Endothelial cell of umbilical vein (primary cell): ENCODE data around the gene MYOF. TPM values are rescaled to one million over a fixed set of nuclear protein-coding genes. Genes with fewer than 3 reads are reported as not detected.

Source experiments
- BruUV-seq: library from RNA; stranded (reverse); fragments of 400-500 nt; replicated peaks from 2 replicates; lab custom pipeline; 2021; lab: Mats Ljungman, UMichigan
- CTCF ChIA-PET: fragments of 300-600, 350-600 bp; sonication (Branson Sonifier 250); formaldehyde crosslinking; loops from one replicate; lab custom pipeline; 2021; ENCODE audit warnings: antibody characterized with exemption, inconsistent platforms; lab: Charles Lee
- POLR2A ChIA-PET: fragments of 300-600, 350-600 bp; sonication (Branson Sonifier 250); formaldehyde crosslinking; loops from one replicate; lab custom pipeline; 2021; ENCODE audit warnings: antibody characterized with exemption, inconsistent platforms; lab: Charles Lee
- DNase-seq: peaks from one replicate; pipeline ENCODE4 v3.0.0-alpha.2; 2011; ENCODE audit warnings: low read depth, low spot score
- FAIRE-seq: peaks from 2 replicates; lab custom pipeline; 2011; peaks lifted over from hg19 to GRCh38; lab: Jason Lieb, UNC
- H2AFZ ChIP-seq: 2 replicates; pipeline ENCODE4 v1.6.0; 2012; ENCODE audit warnings: low read depth, low read length, control low read depth, inconsistent platforms
- H3K27ac ChIP-seq: 2 replicates; pipeline ENCODE4 v1.5.1; 2011; ENCODE audit warnings: low read depth, mild to moderate bottlenecking, control low read depth, low read length, moderate library complexity; ENCODE audit not compliant: insufficient read depth
- H3K27me3 ChIP-seq, 2 experiments: 2 replicates each; pipeline versions ENCODE4 v1.6.0 to v1.6.1; 2011; ENCODE audit warnings: low read length in 2 of 2, mixed read lengths in 1 of 2; ENCODE audit not compliant: control insufficient read depth in 2 of 2, insufficient read depth in 2 of 2
- H3K36me3 ChIP-seq, 2 experiments: 2 replicates in 1 of 2; 3 replicates in 1 of 2; pipeline ENCODE4 v1.5.1; 2011; ENCODE audit warnings: low read length in 2 of 2, mild to moderate bottlenecking in 1 of 2, moderate library complexity in 1 of 2; ENCODE audit not compliant: control insufficient read depth in 2 of 2, insufficient read depth in 2 of 2; ENCODE audit errors: extremely low read depth in 1 of 2
- H3K4me1 ChIP-seq: 3 replicates; pipeline ENCODE4 v1.5.1; 2011; ENCODE audit warnings: mild to moderate bottlenecking, low read length; ENCODE audit not compliant: control insufficient read depth, insufficient read depth; ENCODE audit errors: extremely low read depth
- H3K4me2 ChIP-seq: 2 replicates; pipeline ENCODE4 v1.6.1; 2011; ENCODE audit warnings: low read length, control low read depth, mixed read lengths; ENCODE audit not compliant: insufficient read depth
- H3K4me3 ChIP-seq, 3 experiments: fragments of 200-600 bp in 1 of 3; sonication (generic), shearing (Covaris generic) in 1 of 3; replicated peaks in 1 of 3; 2 replicates each; pipeline ENCODE4 v1.5.1; 2011 to 2016; ENCODE audit warnings: control low read depth in 3 of 3, low read length in 3 of 3, mild to moderate bottlenecking in 2 of 3, inconsistent platforms in 1 of 3, low read depth in 1 of 3, moderate library complexity in 1 of 3; ENCODE audit not compliant: insufficient read depth in 1 of 3
- H3K79me2 ChIP-seq: 2 replicates; pipeline ENCODE4 v1.6.0; 2012; ENCODE audit warnings: low read length, inconsistent platforms; ENCODE audit not compliant: control insufficient read depth, insufficient read depth
- H3K9ac ChIP-seq: replicated peaks from 2 replicates; pipeline ENCODE3; 2011; ENCODE audit warnings: low read length, control low read depth; ENCODE audit not compliant: insufficient read depth; ENCODE audit errors: extremely low read depth
- H3K9me1 ChIP-seq: replicated peaks from 3 replicates; pipeline ENCODE4 v1.6.0; 2011; ENCODE audit warnings: mild to moderate bottlenecking, low read length; ENCODE audit not compliant: control insufficient read depth, insufficient read depth; ENCODE audit errors: extremely low read depth
- H3K9me3 ChIP-seq: replicated peaks from 2 replicates; pipeline ENCODE4 v1.5.1; 2012; ENCODE audit warnings: low read length, inconsistent platforms; ENCODE audit not compliant: control insufficient read depth, insufficient read depth
- H4K20me1 ChIP-seq: replicated peaks from 2 replicates; pipeline ENCODE3; 2011; ENCODE audit warnings: mild to moderate bottlenecking, low read length; ENCODE audit not compliant: control insufficient read depth, insufficient read depth; ENCODE audit errors: extremely low read depth
- CTCF ChIP-seq, 2 donors: IDR thresholded peaks; 1 replicate in 1 of 2; 2 replicates in 1 of 2; pipeline ENCODE4 v1.5.1; 2011; ENCODE audit warnings: low read length in 2 of 2, mild to moderate bottlenecking in 2 of 2, moderate library complexity in 2 of 2, control low read depth in 1 of 2, inconsistent platforms in 1 of 2, low read depth in 1 of 2; ENCODE audit not compliant: insufficient read depth in 1 of 2; ENCODE audit errors: extremely low read depth in 1 of 2
- EZH2 ChIP-seq: IDR thresholded peaks from 2 replicates; pipeline ENCODE4 v1.6.1; 2012; ENCODE audit warnings: borderline replicate concordance, low read depth, mild to moderate bottlenecking, moderate library complexity, low read length, inconsistent platforms; ENCODE audit not compliant: severe bottlenecking
- FOS ChIP-seq: IDR thresholded peaks from 2 replicates; pipeline ENCODE4 v1.6.1; 2011; ENCODE audit warnings: mild to moderate bottlenecking, low read length, moderate library complexity, borderline replicate concordance; ENCODE audit not compliant: insufficient read depth
- GATA2 ChIP-seq: IDR thresholded peaks from 2 replicates; pipeline ENCODE4 v1.7.0; 2011; ENCODE audit warnings: low read depth, mild to moderate bottlenecking, moderate library complexity, mixed read lengths, low read length; ENCODE audit not compliant: insufficient read length, insufficient read depth
- JUN ChIP-seq: IDR thresholded peaks from 2 replicates; pipeline ENCODE4 v1.6.1; 2011; ENCODE audit warnings: borderline replicate concordance, low read depth; ENCODE audit not compliant: insufficient read length, insufficient read depth
- MYC ChIP-seq: IDR thresholded peaks from one replicate; pipeline ENCODE4 v1.6.1; 2011; ENCODE audit warnings: mild to moderate bottlenecking, low read depth, low read length
- POLR2A ChIP-seq: IDR thresholded peaks from 2 replicates; pipeline ENCODE4 v1.6.1; 2012; ENCODE audit warnings: low read depth, mild to moderate bottlenecking, control low read depth, low read length
- POLR2AphosphoS5 ChIP-seq: IDR thresholded peaks from 2 replicates; pipeline ENCODE4 v1.6.1; 2012; ENCODE audit warnings: low read depth, mild to moderate bottlenecking, control low read depth, low read length, moderate library complexity; ENCODE audit not compliant: insufficient read depth
- dilution Hi-C: fragments of 300-500 bp; cut with MboI; formaldehyde crosslinking; loops from one replicate; pipeline ENCODE4 v1.15.0; 2019; ENCODE audit warnings: low sequenced_read_pairs; ENCODE audit not compliant: extremely low pct_ligation_motif_present
- intact Hi-C: fragments of 100-400 bp; cut with micrococcal nuclease; formaldehyde crosslinking; loops from one replicate; pipeline ENCODE4 v1.10.0; 2022
- polyA plus RNA-seq, 4 experiments: library from polyadenylated mRNA; depleted of rRNA in 3 of 4; stranded (reverse) in 3 of 4; unstranded in 1 of 4; fragments of >200 nt; gene quantifications; 2 replicates each; pipeline versions ENCODE4 v1.2.1 to v1.2.3, GENCODE V29; 2011 to 2012; ENCODE audit warnings: missing spikeins in 1 of 4
- total RNA-seq: library from RNA; stranded (reverse); gene quantifications from 2 replicates; pipeline ENCODE4 v1.2.3, GENCODE V29; 2021
- TF ChIP-seq, protein P1 (sequence below): IDR thresholded peaks from 2 replicates; pipeline ENCODE4 v1.6.1; 2011; ENCODE audit not compliant: insufficient read depth, insufficient read length

The MYOF gene
- total and polyA plus RNA-seq, 2 donors (not counting 3 experiments of a cell fraction or from before 2014, with no cell fraction given), result 98.4 to 379 TPM

GRCh38 chr10:93461109-93461806 lies 20.9 kb downstream of the MYOF start:
- CTCF ChIA-PET, result interaction anchor here (1.0 to 6.4 kb wide), 7 partner anchors 10 to 84 kb away, joined by 3 to 76 read pairs (median 12); partner anchors contain the start of gene MYOF
- intact Hi-C loops, result loop anchor here (10.0 kb wide), 1 partner anchor 626 kb away; no protein-coding TSS in a partner anchor

GRCh38 chr10:93459466-93459865 lies 22.7 kb downstream of the MYOF start:
- DNase-seq (no peak), FAIRE-seq (no peak)
- Histone ChIP-seq H3K4me3 (no peak overlapping the region), H3K9me3 (no peaks in the 10 kb centered on the region), H3K9me1 (no peaks in the 10 kb centered on the region), H3K36me3 (peaks cover 17 to 18% of the 10 kb centered on the region in 2 experiments), H3K9ac (peak overlapping the region; percentile 59), H4K20me1 (no peaks in the 10 kb centered on the region), H3K4me1 (peaks cover 64% of the 10 kb centered on the region), H3K27ac (peak overlapping the region; percentile 85), H3K27me3 (no peaks in the 10 kb centered on the region), H3K4me2 (peak overlapping the region; percentile 21), H2AFZ (no peak overlapping the region), H3K79me2 (peaks cover 68% of the 10 kb centered on the region)
- ChIA-PET POLR2A (interaction anchor here (1.3 to 2.0 kb wide), 5 partner anchors 9 to 23 kb away, joined by 3 to 13 read pairs (median 9); partner anchors contain the start of gene MYOF), CTCF (interaction anchor here (0.7 to 4.3 kb wide), 7 partner anchors 9 to 103 kb away, joined by 3 to 62 read pairs (median 12); partner anchors contain the start of gene MYOF)
- intact Hi-C loops (loop anchor here (2.0 kb wide), 1 partner anchor 83 kb away; no protein-coding TSS in a partner anchor), dilution Hi-C loops (no loop called here)
- TF ChIP-seq POLR2AphosphoS5 (no peak), CTCF (IDR thresholded peaks at IDR 0.05; ENCODE audit: extremely low read depth in 1 of 2, insufficient read depth in 1 of 2, low read depth in 1 of 2, low read length in 2 of 2) (no peak), EZH2 (no peak), POLR2A (no peak), GATA2 (no peak), JUN (no peak), FOS (no peak), MYC (no peak)
- TF ChIP-seq, protein P1, sequence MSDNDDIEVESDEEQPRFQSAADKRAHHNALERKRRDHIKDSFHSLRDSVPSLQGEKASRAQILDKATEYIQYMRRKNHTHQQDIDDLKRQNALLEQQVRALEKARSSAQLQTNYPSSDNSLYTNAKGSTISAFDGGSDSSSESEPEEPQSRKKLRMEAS, result no peak
- no TSS peak for BruUV-seq

More at GRCh38 chr10:93461109-93461806, 20.9 kb downstream of the MYOF start:
- Histone ChIP-seq H3K9me1 (no peaks in the 10 kb centered on the region), H3K27ac (peak overlapping the region; percentile 89), H3K4me3 (no peak overlapping the region), H3K79me2 (peaks cover 64% of the 10 kb centered on the region), H2AFZ (no peak overlapping the region), H3K9me3 (no peaks in the 10 kb centered on the region), H3K27me3 (no peaks in the 10 kb centered on the region), H3K4me2 (peak overlapping the region; percentile 53), H3K36me3 (peaks cover 13 to 16% of the 10 kb centered on the region in 2 experiments), H3K4me1 (peaks cover 81% of the 10 kb centered on the region), H4K20me1 (no peaks in the 10 kb centered on the region), H3K9ac (peak overlapping the region; percentile 65)
- BruUV-seq, result no TSS peak
- POLR2A ChIA-PET, result interaction anchor here (0.5 to 3.0 kb wide), 5 partner anchors 10 to 85 kb away, joined by 4 to 26 read pairs (median 8); no protein-coding TSS in a partner anchor
- TF ChIP-seq MYC (no peak), GATA2 (no peak), EZH2 (no peak), JUN (no peak), POLR2AphosphoS5 (no peak)
- TF ChIP-seq, protein P1, result no peak
- peak; percentile 67 for DNase-seq
- FAIRE-seq, result peak; percentile 18
- dilution Hi-C loops, result no loop called here
